Memory B cell (primary cell): ENCODE measurements around the gene FXYD6.
A peak's percentile ranks its signal among the peaks of the same experiment; 100 is the strongest.

ENCODE experiments used
- ATAC-seq: fragments of 150-1000 bp; cut with Tn5 transposase; 2 replicates; pipeline ENCODE4 v1.10.0; 2021; ENCODE audit warnings: low read depth, mild to moderate bottlenecking, moderate library complexity
- DNase-seq, 2 donors: peaks; one replicate each; pipeline ENCODE4 v3.0.0; 2022; ENCODE audit warnings: low spot score in 2 of 2
- H3K27ac Mint-ChIP-seq: one replicate; pipeline ENCODE4 v1.8.0; 2022; ENCODE audit warnings: mild to moderate bottlenecking, moderate library complexity, mixed read lengths
- H3K27me3 Mint-ChIP-seq: one replicate; pipeline ENCODE4 v1.8.0; 2022; ENCODE audit warnings: mixed read lengths
- H3K36me3 Mint-ChIP-seq: one replicate; pipeline ENCODE4 v1.8.0; 2022; ENCODE audit warnings: mild to moderate bottlenecking, mixed read lengths
- H3K4me1 Mint-ChIP-seq: one replicate; pipeline ENCODE4 v1.8.0; 2022; ENCODE audit warnings: mixed read lengths
- H3K4me3 Mint-ChIP-seq: one replicate; pipeline ENCODE4 v1.8.0; 2022; ENCODE audit warnings: mild to moderate bottlenecking, moderate library complexity, mixed read lengths
- H3K9me3 Mint-ChIP-seq: one replicate; pipeline ENCODE4 v1.8.0; 2022; ENCODE audit warnings: mixed read lengths

The FXYD6 gene

DNA sequence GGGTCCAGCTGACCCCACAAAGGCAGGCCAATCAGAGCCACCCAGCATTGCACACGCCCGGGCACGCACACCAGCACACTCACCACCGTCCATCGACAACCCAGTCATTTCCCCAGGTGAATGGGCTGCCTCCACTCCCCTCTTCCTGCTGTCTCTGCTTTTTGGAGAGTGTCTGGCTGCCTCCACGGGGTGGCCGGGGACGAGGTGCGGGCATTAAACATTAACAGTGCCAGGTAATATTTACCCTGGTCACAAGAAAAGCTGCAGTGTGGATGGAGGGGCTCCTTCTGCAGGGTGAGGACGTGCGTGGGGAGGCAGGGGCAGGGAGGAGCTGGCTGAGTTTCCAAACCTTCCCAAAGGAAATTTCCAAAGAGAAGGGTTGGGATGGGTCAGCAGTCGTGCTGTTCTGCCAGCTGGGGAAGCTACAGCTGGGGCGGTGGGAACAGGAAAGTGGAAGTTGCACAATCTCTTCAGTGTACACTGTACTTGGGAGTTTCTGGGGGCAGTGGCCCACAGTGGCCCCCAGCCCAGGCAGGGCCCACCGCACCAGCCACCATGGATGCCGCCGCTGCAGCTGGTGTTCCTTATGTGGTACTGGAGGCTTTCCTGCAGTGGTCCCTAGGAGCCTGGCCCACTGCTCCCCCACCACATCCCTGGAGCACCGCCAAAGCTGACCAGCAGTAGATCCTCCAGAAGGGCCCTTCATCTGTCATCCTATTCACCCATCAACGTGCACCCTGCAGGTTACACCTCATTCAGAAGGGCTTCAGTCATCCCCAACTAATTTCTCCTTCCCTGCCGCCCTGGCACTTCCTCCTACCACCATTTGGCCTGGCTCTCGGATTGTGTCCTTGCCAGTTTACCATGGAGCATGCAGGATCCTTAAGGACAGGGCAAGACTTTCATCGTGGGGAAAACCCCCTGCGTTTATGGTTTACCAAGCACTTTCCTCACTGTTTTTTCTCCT is 51.6 kb downstream of the FXYD6 start, which contains the start of gene FXYD2:
Gene FXYD2 (minus strand): TSS at position 174 of the 967 bp plus-strand sequence. CDS start 66 bp downstream, at position 108.
- Mint-ChIP-seq H3K27ac (no peak within 1 kb of the TSS), H3K4me3 (no peak within 1 kb of the TSS), H3K4me1 (peaks cover 8% of the 10 kb centered on the region), H3K9me3 (no peaks in the 10 kb centered on the region), H3K27me3 (peaks cover 7% of the 10 kb centered on the region), H3K36me3 (no peaks in the 10 kb centered on the region)
- DNase-seq (no peak), ATAC-seq (no peak)

DNA sequence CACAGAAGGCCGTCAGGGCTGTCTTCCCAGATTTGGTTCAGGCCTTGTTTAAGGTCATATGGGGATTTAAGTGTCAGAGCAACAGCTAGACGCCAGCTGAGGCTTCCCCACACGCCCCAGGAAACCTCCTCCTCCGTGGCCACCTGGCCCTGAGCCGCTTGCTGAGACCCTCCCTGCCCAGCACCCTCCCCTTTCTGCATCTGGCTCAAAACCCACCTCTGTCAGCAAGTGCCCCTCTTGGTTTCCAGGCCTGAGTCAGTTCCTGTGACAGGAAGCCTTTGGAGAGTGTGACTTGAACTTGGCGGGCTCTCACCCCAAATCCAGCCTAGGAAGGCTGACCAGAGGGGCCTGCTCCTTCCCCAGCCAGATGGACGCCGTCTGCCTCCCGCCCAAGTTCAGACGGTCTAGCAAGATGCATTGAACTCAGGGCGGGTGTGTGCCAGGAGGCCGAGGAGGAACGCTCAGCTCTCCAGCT is 52.5 kb downstream of the FXYD6 start:
- Mint-ChIP-seq H3K27ac (no peak overlapping the region), H3K27me3 (peaks cover 7% of the 10 kb centered on the region), H3K4me3 (no peak overlapping the region), H3K9me3 (no peaks in the 10 kb centered on the region), H3K36me3 (no peaks in the 10 kb centered on the region), H3K4me1 (peaks cover 8% of the 10 kb centered on the region)
- no peak for ATAC-seq
- DNase-seq = no peak

- DNase-seq (no peak), ATAC-seq (no peak)
- H3K27me3 Mint-ChIP-seq = peaks cover 7% of the 10 kb centered on the region
- H3K4me1 Mint-ChIP-seq = peaks cover 6% of the 10 kb centered on the region
- no peak overlapping the region for H3K4me3 Mint-ChIP-seq
- no peaks in the 10 kb centered on the region for H3K36me3 Mint-ChIP-seq
- H3K9me3 Mint-ChIP-seq = no peaks in the 10 kb centered on the region
- H3K27ac Mint-ChIP-seq = no peak overlapping the region
Observed at GRCh38 chr11:117823294-117823945, 53.0 kb downstream of the FXYD6 start.

GRCh38 chr11:117822074-117823033 is 54.1 kb downstream of the FXYD6 start:
- no peaks in the 10 kb centered on the region for H3K36me3 Mint-ChIP-seq
- no peaks in the 10 kb centered on the region for H3K9me3 Mint-ChIP-seq
- H3K4me3 Mint-ChIP-seq = no peak overlapping the region
- H3K27ac Mint-ChIP-seq = no peak overlapping the region
- H3K4me1 Mint-ChIP-seq = peaks cover 9% of the 10 kb centered on the region
- peaks cover 6% of the 10 kb centered on the region for H3K27me3 Mint-ChIP-seq
- DNase-seq = peak; percentile 35 to 55
- ATAC-seq = peak; percentile 53

DNA sequence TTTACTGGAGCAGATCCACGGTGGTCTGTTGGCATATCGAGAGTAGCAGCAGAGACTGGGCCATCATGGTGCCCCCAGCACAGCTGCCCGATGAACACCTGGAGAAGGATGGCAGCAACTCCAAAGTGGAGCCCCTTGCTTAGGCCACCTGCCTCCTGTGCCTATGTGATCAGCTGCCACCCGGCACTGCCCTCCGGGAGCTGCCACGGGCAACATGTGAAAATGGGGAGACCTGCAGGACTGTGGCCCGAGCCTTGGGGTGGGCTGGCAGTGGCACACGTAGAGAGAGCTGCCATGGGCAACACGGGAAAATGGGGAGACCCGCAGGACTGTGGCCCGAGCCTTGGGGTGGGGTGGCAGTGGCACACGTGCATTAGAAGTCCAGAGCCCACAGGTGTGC is 55.0 kb downstream of the FXYD6 start:
- H3K9me3 Mint-ChIP-seq = no peaks in the 10 kb centered on the region
- no peak for ATAC-seq
- peaks cover 14% of the 10 kb centered on the region for H3K4me1 Mint-ChIP-seq
- H3K27me3 Mint-ChIP-seq = peaks cover 4% of the 10 kb centered on the region
- no peak for DNase-seq
- H3K27ac Mint-ChIP-seq = no peak overlapping the region
- no peak overlapping the region for H3K4me3 Mint-ChIP-seq
- no peaks in the 10 kb centered on the region for H3K36me3 Mint-ChIP-seq

GRCh38 chr11:117820516-117820915 is 55.9 kb downstream of the FXYD6 start:
- no peaks in the 10 kb centered on the region for H3K36me3 Mint-ChIP-seq
- DNase-seq (no peak), ATAC-seq (no peak)
- peaks cover 23% of the 10 kb centered on the region for H3K4me1 Mint-ChIP-seq
- no peak overlapping the region for H3K27ac Mint-ChIP-seq
- H3K4me3 Mint-ChIP-seq = no peak overlapping the region
- peaks cover 4% of the 10 kb centered on the region for H3K27me3 Mint-ChIP-seq
- no peaks in the 10 kb centered on the region for H3K9me3 Mint-ChIP-seq

GRCh38 chr11:117820071-117820470 is 56.4 kb downstream of the FXYD6 start:
- Mint-ChIP-seq H3K9me3 (no peaks in the 10 kb centered on the region), H3K27ac (no peak overlapping the region), H3K36me3 (no peaks in the 10 kb centered on the region), H3K4me3 (no peak overlapping the region), H3K4me1 (peaks cover 27% of the 10 kb centered on the region), H3K27me3 (peaks cover 4% of the 10 kb centered on the region)
- DNase-seq (no peak), ATAC-seq (no peak)

DNA sequence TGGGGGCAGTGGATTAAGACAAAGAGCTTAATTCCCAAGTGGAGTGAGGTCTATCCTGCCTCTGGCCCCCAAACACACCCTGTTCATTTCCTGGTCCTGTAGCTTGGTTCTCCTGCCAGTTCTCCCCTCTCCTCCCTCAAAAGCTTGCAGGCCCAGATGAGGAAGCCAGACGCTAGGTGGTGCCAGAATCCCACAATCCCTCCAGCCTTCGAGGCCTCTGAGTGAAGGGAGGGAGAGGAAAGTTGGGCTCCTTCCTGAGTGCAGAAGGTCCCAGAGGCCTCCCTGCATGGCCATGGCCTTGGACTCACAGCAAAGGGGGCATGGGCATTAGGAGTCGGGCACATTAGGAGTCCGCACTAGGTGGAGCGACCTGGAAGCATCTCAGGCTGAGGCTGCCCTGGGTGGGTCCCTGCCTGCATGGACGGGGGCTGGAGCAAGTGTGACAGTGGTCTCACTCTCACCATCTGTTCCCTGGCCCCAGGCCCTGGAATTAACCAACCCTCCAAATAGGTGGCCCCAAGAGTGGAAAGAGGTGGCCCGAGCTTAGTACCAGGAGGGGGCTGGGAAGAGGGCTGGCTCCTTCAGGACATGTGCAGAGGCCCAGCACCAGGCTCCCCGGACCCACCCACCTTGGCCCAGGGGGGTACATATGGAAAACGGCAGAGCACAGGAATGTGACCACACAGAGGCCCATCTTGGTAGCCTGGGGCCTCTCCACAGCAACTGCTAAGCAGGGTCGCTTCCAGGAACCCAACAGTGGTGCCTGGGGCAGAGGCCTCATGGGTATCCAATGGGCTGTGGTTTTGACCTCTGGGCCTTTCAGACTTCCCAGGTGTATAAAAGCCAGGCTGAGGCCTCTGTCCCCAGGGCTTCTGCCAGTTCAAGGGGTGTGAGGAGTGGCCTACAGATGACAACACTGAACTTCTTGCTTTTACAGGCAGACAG is 57.1 kb downstream of the FXYD6 start:
- peaks cover 4% of the 10 kb centered on the region for H3K27me3 Mint-ChIP-seq
- peaks cover 33% of the 10 kb centered on the region for H3K4me1 Mint-ChIP-seq
- no peak overlapping the region for H3K27ac Mint-ChIP-seq
- no peaks in the 10 kb centered on the region for H3K36me3 Mint-ChIP-seq
- ATAC-seq = no peak
- no peaks in the 10 kb centered on the region for H3K9me3 Mint-ChIP-seq
- no peak overlapping the region for H3K4me3 Mint-ChIP-seq
- DNase-seq = no peak

GRCh38 chr11:117818041-117818873 is 58.2 kb downstream of the FXYD6 start:
- Mint-ChIP-seq H3K9me3 (no peaks in the 10 kb centered on the region), H3K4me1 (peaks cover 36% of the 10 kb centered on the region), H3K4me3 (no peak overlapping the region), H3K27ac (peak overlapping the region; percentile 95), H3K27me3 (peaks cover 4% of the 10 kb centered on the region), H3K36me3 (no peaks in the 10 kb centered on the region)
- ATAC-seq (no peak), DNase-seq (no peak)

GRCh38 chr11:117817368-117818040 is 59.0 kb downstream of the FXYD6 start:
- Mint-ChIP-seq H3K27me3 (peaks cover 4% of the 10 kb centered on the region), H3K4me3 (peak overlapping the region; percentile 83), H3K36me3 (no peaks in the 10 kb centered on the region), H3K9me3 (no peaks in the 10 kb centered on the region), H3K4me1 (peaks cover 36% of the 10 kb centered on the region), H3K27ac (peak overlapping the region; percentile 95)
- ATAC-seq (no peak), DNase-seq (peak; percentile 90 to 96)

- Mint-ChIP-seq H3K4me1 (peaks cover 38% of the 10 kb centered on the region), H3K4me3 (peak overlapping the region; percentile 83), H3K36me3 (no peaks in the 10 kb centered on the region), H3K27me3 (peaks cover 3% of the 10 kb centered on the region), H3K9me3 (no peaks in the 10 kb centered on the region), H3K27ac (peak overlapping the region; percentile 95)
- no peak for ATAC-seq
- DNase-seq = peak in 1 of 2 donors; percentile 53
Observed at GRCh38 chr11:117816846-117817367, 59.6 kb downstream of the FXYD6 start.
